HG03521 (cell line): ENCODE data around the gene FAH.
"Not testable (repeated sequence)": the region's sequence is repeated elsewhere in the genome, so short reads cannot be mapped to it uniquely, and the experiment has no call there.

ENCODE experiments used
- ATAC-seq: cut with Tn5 transposase; IDR thresholded peaks from one replicate; pipeline ENCODE4 v1.9.1; 2021; ENCODE audit warnings: mild to moderate bottlenecking, moderate library complexity; ENCODE audit not compliant: unreplicated experiment

FAH gene

DNA sequence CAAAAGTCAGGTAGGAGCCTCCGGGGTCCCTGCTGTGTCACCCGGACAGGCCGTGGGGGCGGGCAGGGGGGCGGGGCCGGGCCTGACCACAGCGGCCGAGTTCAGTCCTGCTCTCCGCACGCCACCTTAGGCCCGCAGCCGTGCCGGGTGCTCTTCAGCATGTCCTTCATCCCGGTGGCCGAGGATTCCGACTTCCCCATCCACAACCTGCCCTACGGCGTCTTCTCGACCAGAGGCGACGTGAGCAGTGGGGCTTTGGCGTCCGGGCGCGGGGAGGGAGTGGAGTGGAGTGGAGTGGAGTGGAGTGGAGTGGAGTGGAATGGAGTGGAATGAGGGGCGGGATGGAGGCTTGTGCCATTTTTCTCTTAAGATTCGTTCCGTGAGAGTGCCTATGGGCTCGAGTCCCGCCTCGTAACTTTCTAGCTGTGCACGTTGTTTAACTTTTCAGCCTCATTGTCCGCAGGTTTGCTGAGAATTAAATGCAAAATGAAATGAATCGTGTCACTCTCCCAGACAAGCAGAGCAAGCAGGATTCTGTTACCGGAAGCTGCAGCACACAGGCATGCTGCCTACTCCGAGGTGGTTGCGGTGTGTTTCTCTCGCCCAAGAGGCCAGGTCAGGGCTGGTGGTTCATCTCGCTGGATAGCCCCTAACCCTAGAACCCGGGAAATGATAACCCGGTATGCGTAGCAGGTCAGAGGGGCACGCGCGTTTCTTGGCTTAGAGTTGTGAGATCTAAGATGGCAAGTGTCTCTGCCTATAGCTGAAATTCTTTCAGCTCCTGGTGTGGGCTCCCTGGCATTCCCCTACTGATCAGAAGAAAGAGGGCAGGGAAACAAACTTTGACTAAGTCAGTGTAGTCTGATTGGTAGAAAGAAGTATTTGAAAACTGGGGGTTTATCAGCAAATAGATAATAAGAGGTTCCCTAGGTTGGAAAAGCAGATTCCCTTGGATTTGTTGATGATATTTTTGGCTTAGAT is at the start of gene FAH:
FAH (plus strand) TSS at position 104 of the 981 bp plus-strand sequence; CDS start at position 160, 56 bp downstream.
- peak; percentile 51 for ATAC-seq

DNA sequence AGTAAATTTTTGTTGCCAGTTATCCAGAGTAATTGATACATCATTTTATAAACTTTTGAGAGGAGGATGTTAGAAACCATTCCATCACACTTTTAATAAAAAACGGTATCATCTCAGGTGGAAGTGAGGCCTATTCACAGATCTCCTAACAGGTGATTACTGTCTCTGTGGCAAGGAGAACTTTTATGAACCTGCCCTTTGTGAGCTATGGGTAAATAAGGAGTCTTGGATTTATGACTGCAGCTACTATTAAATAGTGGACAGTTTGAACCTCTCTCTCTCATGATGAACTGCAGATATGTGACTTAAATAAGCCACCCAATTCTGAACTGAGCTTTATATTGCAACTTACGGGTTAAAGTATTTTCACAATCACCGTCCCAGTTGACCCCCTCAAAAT is 47.6 kb upstream of the FAH start:
- ATAC-seq, result no peak

DNA sequence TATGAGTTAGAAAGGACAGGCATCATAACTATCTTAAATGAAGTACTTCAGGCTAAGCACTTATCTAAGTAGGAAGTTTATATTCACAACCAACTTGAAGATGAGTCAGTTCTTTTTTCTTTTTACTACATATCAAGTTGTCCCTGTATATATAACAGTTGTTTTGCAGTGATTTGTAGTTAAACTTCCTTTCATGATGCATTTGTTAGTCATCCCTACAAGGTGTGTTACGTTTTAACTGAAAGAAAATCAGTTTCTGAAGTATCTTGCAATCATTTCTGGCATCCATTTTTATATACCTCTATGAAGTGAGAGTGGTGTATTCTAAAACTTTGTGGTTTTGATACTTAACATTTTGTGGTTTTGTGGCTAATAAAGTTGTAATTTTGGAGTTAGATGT is 47.2 kb upstream of the FAH start:
- no peak for ATAC-seq

DNA sequence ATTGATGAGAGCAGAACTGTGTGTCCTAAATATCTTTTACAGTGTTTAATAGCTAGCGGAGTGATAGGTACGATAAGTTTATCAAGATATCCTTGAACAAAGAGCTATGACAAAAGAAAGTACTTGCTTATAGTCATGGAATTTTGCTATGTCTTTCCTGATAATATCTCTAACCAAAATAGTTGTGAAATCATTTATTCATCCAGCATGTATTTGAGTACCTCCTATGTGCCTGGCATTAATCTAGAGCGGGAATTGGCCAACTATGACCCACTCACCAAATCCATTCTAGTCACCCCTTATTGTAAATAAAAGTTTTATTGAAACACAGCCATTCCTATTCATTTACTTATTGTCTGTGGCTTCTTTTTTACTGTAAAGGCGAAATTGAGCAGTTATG is 46.7 kb upstream of the FAH start:
- no peak for ATAC-seq

DNA sequence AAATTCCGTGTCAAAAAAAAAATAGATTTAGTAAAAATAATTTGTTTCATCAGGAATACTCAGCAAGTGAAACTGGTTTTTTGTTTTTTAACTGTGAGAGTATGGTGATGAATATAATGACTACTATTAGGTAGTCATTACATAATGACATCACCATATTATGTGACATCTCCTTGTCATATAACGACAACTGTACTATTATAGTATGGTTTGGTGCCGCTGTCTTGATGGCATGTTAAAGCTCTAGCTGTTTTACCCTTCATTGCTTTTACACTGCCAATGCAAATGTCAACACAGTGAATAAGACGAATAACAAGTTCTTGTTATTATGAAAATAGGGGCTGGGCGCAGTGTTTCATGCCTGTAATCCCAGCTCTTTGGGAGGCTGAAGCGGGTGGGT is 45.6 kb upstream of the FAH start:
- ATAC-seq, result no peak

DNA sequence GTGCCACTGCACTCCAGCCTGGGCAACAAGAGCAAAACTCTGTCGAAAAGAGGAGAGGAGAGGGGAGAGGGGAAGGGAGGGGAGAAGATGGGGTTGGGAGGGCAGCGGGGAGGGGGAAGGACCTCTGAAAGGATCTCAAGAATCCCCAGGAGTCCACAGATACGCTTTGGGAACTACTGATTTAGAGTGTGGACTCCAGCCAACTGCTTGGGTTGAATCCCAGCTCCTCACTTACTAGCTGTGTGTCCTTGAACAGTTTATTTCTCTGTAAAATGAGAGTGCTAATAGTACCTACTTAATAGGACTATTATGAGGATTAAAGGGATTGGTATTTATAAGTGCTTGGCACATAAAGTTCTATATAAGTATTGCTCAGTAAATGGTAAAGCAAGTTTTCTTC is 45.0 kb upstream of the FAH start:
- ATAC-seq, result no peak

DNA sequence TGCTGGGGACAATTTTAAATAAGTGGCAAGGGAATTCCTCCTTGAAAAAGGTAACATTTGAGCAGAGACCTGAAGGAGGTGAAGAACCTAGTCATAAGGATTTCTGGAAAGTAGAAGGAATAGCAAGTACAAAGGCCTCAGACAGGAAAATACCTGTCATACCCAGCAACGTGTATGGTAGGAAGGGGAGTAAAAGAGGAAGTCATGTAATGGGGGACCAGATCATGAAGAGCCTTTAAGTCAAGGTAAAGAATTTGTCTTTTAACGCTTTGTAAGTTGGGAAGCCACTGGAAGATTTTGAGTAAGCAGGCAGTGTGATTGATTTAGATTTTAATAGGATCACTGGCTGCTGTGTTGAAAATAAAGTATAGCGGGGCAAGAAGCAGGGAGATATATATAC is 43.4 kb upstream of the FAH start:
- no peak for ATAC-seq

DNA sequence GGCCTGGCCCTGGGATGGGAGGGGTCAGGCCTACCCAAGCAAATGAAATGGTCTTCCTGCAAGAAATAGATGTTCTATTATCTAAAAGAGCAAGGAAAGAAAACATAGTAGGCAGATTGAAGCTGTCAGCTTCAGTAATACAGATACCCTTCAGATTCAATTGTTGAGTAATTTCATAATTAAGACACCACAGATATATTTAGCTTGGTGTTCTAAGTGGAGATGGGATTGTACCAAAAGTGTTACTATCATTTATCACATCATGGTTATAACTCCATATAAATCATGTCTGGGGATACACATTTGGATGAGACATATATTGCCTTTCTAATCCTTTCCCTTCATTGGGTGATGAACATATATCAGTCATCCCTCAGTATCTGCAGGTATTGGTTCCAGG is 41.9 kb upstream of the FAH start:
- ATAC-seq, result no peak

DNA sequence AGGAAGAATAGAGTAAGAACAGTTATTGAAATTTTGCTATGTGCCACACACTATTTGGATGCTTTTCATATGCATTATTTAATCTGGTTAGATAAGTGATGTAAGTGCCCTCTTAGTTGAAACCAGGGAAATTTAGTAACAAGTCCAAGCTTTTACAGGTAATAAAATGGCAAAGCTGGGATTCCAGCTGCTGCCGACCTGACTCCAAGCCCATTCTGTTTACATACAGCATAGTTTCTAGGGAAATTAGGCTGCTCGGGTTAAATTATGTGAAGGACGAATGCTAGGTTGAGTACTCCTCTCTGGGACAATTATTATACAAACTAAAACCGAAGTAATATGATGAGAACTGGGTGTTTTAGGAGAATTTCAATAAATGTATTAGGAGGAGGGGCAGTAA is 38.7 kb upstream of the FAH start:
- no peak for ATAC-seq

DNA sequence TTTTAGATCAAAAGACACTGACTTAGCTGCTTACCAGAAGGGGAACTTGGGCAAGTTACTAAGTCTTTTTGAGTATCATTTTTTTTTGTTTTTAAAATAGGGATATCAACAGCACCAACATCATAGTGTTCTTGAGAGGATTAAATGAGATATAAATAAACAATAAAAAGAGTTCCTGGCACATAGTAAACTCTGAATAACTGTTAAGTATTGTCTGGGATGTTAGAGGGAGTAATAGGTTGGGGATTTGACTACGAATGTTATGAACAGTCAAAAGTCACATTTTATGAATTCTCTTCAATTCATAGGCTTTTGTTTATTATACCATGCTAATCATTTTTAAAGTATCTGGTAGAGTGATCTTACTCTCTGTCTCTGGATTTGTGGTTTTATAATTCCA is 37.8 kb upstream of the FAH start:
- ATAC-seq, result no peak

DNA sequence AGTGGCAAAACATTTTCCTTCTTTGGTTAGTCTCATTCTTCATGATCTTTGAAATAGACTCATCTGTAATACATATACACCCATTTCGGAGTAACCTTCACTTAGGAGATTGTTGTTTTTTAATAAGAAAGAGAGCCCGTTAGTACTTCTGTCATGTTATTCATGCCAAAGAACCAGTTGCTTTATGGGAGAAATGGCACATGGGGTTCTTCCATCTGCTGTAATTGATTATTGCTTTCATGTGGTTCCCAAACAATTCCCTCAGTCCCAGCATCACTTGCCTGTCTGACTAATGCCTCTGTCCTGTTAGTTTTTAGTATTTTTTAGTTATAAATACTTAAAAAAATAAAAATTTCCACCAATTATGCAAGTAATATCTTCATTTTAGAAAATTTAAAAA is 33.8 kb upstream of the FAH start:
- no peak for ATAC-seq

DNA sequence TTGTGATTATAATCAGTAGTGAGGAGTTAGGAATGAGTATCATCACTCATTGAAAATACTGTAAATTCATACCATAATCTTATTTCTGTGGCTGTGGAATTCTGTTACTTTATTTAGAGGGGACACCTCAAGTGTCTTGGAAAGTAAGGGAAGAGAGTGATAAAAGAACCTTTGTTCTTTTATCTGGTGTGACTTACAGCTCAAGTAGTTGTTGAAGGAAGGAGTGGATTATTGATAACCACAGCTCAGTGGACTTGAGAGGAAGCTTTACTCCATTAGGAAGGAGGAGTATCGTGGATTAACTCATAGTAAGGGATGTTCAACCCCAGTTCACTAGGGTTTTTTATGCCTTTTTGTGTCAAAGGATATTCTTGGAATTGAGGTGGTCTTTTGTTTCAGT is 32.2 kb upstream of the FAH start:
- no peak for ATAC-seq

DNA sequence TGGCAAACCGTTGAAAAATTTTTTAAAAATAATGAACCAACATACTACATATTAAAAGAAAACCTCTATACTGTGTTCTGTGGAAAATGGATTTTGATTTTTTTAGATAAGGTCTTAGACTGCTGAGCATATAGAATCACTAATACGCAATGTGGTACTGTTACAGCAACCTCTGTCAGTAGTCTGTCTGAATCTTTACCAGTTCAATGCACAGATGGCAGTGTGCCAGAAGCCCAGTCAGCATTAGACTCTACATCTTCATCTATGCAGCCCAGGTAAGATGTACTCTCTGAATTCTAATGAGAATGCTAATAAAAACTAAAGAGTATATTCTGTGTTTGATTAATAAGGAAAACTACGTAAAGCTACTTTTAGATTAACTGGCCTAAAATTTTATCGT is 31.3 kb upstream of the FAH start:
- ATAC-seq, result no peak

DNA sequence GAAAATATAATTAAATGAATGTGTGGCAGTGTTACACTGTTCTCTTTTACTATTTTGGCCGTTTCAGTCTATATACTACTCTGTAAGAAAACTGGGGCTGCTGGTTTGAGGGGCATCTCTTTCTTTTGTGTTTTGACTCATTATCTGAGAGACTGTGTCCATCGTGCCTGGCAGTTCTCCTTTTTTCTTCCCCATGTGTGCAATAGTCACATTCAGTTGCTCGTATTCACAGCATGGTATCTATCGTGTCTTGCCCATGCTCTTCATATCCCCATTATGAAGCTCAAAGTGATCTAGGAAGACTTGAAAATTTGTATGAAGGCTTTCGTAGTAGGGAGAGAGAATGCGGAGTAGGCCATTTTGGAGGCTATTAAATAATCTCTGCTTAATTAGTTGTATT is 29.8 kb upstream of the FAH start:
- no peak for ATAC-seq

DNA sequence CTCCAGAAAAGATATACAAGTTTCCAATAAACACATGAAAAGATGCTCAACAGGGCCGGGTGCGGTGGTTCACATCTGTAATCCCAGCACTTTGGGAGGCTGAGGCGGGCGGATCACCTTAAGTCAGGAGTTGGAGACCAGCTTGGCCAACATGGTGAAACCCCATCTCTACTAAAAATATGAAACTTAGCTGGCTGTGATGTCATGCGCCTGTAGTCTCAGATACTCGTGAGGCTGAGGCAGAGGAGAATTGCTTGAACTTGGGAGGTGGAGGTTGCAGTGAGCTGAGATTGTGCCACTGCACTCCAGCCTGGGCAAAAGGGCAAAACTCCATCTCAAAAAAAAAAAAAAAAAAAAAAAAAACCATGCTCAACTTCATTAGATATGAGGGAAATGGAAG is 25.5 kb upstream of the FAH start:
- not testable (repeated sequence) for ATAC-seq

DNA sequence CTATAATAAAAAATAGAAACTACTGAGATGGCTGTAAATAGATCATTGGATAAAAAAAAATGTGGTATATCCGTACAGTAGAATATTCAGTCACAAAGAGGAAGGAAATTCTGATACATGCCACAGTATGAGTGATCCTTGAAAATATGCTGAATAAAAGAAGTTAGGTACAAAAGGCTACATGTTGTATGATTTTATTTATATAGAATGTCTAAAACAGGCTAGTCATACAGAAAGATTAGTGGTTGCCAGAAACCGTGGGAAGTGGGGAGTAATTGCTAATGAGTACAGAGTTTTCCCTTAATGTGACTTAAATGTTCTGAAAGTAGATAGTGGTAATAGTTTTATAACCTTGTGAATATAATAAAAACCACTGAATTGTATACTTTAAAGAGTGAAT is 24.9 kb upstream of the FAH start:
- no peak for ATAC-seq

DNA sequence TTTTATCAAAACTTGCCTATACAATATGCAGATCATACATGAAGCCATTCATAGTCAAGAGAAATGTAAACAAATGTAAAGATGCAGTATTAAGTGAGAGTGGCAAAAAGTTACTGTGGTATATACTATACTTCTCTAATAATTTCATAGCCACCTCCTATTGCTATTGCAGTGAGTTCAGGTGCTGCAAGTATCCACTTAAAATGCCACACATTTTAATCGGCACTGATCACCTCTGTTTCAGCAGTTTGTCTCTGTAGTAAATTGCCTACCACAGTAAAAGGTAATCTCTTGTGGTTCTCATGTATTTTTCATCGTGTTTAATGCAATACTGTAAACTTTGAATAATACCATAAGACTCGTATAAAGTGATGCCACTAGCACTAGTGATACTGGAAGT is 20.4 kb upstream of the FAH start:
- no peak for ATAC-seq

DNA sequence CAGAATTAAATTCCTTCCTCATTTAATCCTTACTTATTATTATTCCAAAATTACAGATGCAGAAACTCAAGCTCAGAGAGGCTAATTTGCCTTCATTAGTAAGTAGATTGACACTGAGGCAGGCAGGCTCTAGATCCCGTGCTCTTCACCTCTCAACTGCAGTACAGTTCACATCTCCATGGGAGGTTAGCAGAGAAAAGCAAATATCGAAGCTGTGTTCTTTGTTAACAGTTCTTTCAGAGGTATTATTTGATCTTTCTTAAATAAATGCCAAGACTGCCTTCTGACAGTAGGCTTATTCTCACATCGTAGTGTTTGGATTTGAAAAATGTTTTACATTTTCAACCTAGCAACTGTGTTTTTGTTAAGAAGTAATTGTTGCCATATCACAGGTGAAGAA is 15.9 kb upstream of the FAH start:
- ATAC-seq, result no peak

DNA sequence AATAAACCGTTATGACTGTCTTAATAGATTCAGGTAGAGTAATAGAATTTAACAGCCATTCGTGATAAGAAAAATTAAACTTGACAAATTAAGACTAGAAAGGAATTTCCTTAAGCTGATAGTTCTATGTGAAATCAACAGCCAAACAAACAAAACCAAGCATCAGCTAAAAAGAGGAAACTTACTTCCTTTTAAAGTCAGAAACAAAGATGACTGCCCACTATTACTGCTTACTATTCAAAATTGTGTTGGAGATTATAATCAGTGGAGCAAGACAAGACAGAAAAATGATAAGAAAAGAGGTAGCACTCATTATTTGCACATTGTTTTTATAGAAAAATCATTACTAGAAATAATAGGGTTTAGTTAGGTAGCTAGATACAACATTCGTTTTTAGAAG is 13.8 kb upstream of the FAH start:
- no peak for ATAC-seq

DNA sequence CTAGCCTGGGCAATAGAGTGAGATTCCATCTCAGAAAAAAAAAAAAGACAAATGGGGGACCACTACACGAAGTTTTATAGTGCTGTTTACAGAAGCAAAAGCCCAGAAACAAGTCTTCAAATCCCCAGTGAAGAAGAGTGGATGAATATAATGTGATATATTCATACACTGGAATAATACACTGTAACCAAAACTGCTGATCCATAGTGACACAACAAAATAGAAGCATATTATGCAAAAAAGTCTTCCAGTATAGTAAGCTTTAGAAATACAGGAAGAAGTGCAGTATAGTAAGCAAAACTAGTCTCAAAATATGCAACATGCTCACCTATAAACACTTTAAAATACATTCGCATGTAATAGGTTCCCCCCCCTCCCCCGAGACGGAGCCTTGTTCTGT is 11.9 kb upstream of the FAH start:
- no peak for ATAC-seq

DNA sequence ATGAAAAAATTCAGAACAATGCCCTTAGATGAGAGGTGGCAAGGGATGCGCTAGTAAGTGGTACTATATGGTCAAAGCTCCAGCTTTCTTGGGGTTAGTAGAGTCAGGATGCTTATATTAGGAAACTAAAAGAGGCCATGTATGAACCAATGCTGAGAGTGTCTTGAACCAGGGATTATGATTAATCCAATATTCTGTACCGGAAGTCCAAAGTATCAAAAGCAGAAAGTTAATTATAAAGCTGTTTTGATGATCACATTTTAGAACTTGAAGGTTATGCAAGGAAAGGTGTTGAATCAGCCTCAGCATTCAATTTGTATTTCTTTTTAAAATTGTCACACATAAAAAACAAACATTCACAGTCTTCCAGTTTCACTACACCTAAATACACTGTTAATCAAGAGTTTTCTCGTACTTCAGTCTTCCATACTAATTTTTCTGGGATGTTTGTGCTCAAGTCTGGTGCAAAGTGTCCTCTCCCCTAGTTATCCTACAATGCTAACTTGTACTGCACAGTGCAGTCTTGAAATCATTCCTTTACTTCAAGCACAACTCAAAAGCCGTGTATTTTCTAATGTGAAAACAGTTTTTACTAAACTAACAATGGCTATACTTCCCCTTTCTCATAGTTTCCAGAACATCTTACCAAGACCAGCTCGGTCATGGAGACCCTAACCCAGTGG is 10.7 kb upstream of the FAH start:
- ATAC-seq, result no peak

DNA sequence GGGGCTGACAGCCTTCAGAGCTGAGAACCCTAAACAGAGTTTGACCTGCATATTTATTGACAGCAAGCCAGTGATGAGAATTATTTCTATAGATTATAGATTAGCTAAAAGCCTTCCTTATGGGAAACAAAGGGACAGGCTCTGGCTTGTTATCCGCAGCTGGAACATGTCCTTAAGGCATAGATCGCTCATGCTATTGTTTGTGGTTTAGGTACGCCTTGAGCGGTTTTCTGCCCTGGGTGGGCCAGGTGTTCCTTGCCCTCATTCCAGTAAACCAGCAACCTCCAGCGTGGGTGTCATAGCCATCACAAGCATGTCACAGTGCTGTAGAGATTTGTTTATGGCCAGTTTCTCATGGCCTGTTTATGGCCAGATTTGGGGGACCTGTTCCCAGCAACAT is 10.2 kb upstream of the FAH start:
- ATAC-seq, result no peak
